Stromal cell of bone marrow (primary cell): Measurements from ENCODE around the gene CACNG7.
A peak's percentile ranks its signal among the peaks of the same experiment; 100 is the strongest.
"Not testable (repeated sequence)": the region's sequence is repeated elsewhere in the genome, so short reads cannot be mapped to it uniquely, and the experiment has no call there.

Source experiments
- DNase-seq: peaks from one replicate; pipeline ENCODE4 v3.0.0-alpha.2; 2012; ENCODE audit warnings: low read depth

Gene CACNG7

GRCh38 chr19:53908935-53909415, at the start of gene CACNG7:
Gene CACNG7 (plus strand): TSS chr19:53909278. CDS start chr19:53912832, 3,554 bp downstream.
- DNase-seq = no peak

- no peak for DNase-seq
Observed at GRCh38 chr19:53864308-53864836, 44.7 kb upstream of the CACNG7 start.

GRCh38 chr19:53865523-53865917, 43.6 kb upstream of the CACNG7 start:
- no peak for DNase-seq

DNA sequence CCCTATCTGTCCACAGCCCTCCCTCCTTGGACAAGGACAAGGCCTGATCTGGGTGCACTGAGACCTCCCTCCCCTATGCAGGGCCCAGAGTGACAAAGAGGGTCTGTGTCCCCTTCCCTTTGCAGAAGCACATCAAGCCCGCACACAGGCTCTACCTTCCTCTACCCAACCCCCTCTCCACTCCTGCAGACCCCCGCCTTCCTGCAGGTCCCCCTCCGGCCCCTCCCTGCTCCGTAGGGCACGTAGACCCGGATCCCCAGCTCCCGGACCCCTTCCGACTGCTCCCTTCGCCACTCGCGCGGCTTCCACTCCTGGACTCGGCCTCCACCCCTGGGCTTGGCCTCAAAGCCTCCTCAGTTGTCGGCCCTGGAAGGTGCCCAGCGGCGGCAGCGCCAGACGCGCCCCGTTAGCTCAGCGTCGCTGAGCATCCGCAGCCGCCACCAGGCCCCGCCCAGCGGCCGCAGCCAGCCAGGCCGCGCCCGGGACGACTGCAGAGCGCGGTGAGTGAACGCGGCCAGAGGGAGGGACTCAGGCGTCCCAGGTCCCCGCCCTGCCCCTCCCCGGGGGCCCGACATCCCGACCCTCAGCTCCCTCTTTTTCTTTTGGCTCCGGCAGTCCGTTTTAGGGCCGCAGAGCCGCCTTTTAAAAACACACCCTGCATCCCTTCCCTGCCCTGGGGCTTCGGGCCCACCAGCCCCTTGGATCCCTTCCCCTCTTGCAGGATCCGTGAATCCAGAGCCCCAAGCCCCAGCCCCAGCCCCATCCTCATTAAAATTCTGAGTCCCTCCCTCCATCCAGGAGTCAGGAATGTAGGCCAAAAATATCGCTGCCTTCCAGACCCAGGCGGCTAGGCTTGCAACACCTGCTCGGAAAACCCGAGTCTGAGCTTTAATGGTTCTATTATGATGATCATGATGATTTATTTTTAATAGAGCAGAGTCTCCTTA, 42.9 kb upstream of the CACNG7 start:
- DNase-seq = peak; percentile 47

DNA sequence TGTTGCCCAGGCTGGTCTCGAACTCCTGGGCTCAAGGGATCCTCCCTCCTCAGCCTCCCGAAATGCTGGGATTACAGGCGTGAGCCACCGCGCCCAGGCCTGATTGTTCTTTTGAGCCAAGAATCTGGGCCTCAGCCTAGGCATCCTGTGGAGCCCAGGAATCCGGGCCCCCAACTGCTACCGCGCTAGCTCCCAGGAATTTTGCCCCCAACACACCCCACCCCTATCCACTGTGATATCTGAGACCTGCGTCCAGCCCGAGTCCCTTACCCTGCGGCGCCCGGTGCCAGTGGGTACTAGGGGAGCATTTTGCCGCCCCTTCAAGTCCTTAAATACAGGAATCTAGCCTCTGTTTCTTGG, 42.2 kb upstream of the CACNG7 start:
- no peak for DNase-seq

DNA sequence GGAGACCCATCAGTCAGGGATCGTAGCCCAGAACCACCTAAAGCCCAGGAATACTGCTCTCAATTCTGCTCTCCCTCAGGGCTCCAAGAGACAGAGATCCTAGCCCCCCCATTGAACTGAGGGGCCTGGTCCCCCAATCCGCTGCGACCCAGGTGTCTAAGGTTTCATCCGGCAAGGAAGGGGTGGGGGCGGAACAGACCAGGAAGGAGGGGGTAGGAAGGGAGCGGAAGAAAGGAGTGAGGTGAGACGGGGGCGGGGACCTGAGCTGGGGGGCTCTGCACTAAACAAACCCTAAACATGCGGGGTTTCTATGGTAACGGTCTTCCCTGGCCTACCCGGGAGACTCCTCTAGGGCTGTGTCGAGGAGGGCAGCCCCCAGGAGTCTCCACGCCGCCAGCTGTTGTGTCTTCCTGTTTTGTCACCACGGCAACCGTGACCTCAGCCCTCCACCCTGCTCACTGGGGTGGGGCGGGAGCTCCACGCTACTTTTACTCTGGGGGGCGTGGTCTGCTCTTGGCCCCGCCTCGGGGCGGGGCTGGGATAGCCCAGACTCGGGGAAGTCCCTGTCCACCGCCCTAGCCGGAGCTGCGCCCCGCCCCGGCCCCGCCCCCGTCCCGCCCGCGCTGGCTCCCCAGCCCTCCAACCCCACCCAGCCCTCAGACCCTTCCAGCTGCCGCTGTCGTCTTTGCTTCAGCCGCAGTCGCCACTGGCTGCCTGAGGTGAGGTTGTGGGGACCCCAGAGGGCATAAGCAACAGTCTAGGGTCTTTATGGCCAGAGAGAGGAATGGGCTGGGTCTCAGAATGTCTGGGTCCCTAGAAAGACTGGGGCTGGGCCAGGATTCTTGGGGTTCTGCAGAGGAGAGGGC, 41.6 kb upstream of the CACNG7 start, which contains the start of gene MYADM:
Gene MYADM (plus strand): TSS at position 659 of the 866 bp plus-strand sequence. CDS start 5,647 bp downstream, outside the sequence.
- peak; percentile 97 for DNase-seq

DNA sequence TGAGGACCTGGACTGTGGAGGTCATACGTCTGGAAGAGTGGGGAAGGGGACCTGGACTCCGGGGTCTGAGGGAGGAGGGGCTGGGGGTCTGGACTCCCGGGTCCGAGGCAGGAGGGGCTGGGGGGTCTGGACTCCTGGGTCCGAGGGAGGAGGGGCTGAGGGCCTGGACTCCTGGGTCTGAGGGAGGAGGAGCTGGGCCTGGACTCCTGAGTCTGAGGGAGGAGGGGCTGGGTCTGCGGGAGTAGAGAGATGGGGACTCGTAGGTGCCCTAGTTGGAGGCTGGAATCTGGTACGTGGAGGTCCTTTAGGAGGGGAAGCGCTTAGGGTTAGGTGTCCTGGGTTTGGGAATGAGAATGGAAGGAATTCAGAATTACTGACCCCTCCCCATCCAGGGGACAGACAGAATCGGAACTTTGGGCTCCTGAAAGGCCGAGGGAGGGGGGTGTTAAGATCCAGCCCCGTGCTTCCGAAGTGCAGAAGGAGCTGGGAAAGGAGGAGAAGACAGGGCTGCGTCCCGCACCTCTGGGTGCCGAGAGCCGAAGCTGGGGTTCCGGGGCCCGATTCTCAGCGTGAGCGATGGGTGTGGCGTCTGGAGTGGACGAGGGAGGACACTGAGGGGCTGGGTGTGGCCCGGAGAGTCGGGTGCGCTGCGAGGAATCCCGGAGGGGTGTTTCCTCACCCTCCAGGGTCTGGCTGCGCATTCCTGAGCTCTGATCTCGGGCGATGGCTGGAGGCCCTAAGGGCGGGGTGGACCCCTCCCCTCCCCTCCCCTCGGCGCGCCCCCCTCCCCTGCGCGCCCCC, 40.8 kb upstream of the CACNG7 start:
- no peak for DNase-seq

DNA sequence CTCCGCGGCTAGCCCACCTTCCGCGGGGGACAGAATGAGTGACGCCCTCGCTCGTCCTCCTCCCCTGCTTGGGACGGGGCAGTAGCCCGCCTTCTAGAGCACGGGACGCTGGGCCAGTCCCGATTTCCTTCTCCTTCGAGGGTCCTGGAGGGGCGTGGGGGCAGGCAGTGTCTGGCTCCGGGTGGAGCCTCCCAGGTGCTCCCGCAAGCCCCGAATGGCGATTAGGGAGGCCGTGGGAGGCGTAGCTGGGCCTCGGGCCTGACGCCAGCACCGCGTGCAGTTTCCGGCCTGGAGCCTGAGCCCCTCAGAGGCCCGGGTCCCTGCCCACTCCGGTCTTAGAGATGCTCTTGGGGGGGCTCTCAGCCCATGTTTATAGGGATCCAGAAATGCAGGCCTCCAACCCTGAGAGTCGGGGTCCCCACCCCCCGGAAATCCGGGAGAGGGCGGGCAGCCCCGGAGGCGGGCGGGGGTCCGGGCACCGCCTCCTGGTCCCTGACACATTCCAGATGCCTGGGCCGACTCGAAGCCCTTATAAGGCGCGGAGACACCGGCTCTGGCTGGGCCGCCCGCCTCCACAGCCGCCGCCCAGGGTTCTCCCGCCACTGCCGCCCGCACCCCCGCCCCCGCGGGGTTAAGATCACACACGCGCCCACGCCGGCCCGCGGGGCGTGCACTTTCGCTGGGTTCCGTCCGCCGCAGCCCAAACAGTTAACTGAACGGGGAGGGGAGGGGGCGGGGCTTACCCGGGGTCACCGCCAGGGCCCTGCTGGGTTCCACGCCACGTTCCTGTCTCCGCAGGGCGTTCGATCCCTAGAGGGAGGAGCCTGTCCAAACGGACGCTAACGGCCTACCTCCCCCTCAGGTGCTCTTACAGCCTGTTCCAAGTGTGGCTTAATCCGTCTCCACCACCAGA, 39.9 kb upstream of the CACNG7 start:
- peak; percentile 73 for DNase-seq

GRCh38 chr19:53869805-53870484, 39.1 kb upstream of the CACNG7 start:
- DNase-seq = not testable (repeated sequence)

DNA sequence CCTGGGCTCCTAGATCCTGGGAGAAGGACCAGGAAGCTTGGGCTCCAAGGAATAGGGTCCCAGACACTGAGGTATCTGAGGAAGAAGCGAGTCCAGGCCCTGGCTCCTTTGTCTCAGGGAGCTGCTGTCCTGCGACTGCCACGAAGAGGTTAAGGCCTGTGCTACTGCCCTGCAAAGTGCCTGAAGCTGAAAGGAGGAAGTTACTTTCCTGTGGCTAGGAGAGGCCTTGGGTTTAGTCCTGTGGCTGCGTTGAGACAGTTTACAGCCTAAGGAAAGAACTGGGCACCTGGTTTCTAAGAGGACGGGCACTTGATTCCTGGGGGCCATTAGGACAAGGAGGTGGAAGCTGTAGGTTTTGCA, 38.6 kb upstream of the CACNG7 start:
- no peak for DNase-seq

GRCh38 chr19:53871454-53871853, 37.6 kb upstream of the CACNG7 start:
- DNase-seq = no peak

DNA sequence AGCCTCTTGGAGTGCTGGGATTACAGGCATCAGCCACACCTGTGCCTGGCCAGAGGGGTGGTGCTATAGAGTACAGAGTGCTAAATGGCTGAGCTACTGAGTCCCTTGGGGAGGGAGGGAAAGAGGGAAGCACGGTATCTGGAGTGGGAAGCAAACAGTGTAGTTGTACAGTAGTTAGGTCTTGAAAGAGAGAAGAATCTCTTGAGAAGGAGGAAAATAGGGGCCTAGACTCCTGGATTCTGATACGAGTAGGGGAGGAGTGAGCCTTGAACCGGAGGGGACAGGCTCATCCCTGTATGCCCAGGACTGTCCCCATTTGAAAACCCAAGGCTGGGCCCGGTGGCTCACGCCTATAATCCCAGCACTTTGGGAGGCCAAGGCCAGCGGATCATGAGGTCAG, 36.3 kb upstream of the CACNG7 start:
- DNase-seq = no peak

DNA sequence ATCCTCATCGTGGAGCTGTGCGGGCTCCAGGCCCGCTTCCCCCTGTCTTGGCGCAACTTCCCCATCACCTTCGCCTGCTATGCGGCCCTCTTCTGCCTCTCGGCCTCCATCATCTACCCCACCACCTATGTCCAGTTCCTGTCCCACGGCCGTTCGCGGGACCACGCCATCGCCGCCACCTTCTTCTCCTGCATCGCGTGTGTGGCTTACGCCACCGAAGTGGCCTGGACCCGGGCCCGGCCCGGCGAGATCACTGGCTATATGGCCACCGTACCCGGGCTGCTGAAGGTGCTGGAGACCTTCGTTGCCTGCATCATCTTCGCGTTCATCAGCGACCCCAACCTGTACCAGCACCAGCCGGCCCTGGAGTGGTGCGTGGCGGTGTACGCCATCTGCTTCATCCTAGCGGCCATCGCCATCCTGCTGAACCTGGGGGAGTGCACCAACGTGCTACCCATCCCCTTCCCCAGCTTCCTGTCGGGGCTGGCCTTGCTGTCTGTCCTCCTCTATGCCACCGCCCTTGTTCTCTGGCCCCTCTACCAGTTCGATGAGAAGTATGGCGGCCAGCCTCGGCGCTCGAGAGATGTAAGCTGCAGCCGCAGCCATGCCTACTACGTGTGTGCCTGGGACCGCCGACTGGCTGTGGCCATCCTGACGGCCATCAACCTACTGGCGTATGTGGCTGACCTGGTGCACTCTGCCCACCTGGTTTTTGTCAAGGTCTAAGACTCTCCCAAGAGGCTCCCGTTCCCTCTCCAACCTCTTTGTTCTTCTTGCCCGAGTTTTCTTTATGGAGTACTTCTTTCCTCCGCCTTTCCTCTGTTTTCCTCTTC, 35.1 kb upstream of the CACNG7 start:
- DNase-seq = no peak

- no peak for DNase-seq
Observed at GRCh38 chr19:53874606-53874990, 34.5 kb upstream of the CACNG7 start.

- no peak for DNase-seq
Observed at GRCh38 chr19:53875602-53876325, 33.3 kb upstream of the CACNG7 start.

DNA sequence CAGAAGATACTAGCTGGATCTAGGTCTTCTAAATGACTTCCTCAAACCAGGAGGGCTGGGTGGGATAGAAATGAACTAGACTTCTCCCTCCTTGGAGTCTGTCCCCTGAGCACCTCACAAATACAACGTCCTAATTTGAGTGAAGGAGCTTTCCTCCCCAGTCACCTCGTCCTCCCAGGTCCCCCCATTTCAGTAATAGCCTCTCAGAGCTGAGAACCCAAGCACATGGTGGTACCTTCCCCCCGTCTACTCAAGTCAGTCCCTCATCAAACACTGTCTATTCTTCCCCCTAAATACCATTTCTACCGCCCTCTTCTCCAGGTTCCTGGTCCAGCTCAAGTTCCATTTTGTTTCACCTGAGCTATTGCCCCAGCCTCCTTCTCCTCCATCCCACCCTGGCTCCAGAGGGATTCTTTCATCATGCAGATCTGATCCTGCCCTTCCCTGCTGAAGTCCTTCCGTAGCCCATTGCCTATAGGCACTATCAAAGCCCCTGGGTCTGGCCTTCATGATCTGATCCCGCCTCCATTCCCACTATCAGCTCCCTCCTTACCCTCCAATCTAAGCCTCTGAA, 32.3 kb upstream of the CACNG7 start:
- DNase-seq = no peak

DNA sequence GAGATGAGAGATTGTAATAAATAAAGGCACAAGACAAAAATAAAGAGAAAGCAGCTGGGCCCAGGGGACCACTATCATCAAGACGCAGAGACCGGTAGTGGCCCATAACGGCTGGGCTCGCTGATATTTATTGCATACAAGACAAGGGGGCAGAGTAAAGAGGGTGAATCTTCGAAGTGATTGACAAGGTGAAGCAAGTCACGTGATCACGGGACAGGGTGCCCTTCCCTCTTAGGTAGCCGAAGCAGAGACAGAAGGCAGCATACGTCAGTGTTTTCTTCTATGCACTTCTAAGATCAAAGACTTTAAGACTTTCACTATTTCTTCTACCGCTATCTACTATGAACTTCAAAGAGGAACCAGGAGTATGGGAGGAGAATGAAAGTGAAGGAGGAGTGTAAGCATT, 31.7 kb upstream of the CACNG7 start:
- no peak for DNase-seq

GRCh38 chr19:53878776-53879139, 30.3 kb upstream of the CACNG7 start:
- no peak for DNase-seq
